ENCODE data around the gene SPACA1.
"Not testable (repeated sequence)": the region's sequence is repeated elsewhere in the genome, so short reads cannot be mapped to it uniquely, and the experiment has no call there.

The SPACA1 gene, protein sequence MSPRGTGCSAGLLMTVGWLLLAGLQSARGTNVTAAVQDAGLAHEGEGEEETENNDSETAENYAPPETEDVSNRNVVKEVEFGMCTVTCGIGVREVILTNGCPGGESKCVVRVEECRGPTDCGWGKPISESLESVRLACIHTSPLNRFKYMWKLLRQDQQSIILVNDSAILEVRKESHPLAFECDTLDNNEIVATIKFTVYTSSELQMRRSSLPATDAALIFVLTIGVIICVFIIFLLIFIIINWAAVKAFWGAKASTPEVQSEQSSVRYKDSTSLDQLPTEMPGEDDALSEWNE

DNA sequence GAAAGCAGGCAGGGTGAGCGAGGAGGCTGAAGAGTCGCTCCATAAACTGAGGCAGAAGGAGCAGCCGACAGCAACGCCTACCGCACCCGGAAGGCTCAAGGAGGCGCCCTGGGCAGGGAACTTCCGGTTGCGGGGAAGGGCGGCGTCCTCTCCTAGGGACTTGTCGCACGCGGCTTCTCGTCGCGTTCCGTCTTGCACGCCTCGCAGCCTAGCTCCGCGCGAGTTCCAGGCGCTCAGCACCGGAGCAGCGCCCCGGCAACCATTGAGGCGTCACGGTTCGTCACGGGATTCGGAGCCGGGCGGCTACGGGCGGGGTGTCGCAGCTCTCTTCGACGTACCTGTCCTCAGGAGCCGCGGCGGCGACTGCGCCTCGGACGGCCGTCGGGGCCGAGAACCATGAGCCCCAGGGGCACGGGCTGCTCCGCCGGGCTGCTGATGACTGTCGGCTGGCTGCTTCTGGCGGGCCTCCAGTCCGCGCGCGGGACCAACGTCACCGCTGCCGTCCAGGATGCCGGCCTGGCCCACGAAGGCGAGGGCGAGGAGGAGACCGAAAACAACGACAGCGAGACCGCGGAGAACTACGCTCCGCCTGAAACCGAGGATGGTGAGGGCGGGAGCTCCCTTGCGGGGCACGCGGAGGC lies at the start of gene SPACA1:
Gene SPACA1, plus strand, starts transcription at position 332 of the 641 bp plus-strand sequence. Its CDS starts 65 bp downstream, at position 397.
- no peak within 1 kb of the TSS for H3K4me3 ChIP-seq (ENCODE audit: low read depth, low read length)
- no peak within 1 kb of the TSS for H3K9ac ChIP-seq (ENCODE audit: low read depth, low read length)
- H3K9me3 ChIP-seq (ENCODE audit: control insufficient read depth, insufficient read depth, low read length): no peaks in the 10 kb centered on the region
- peaks cover 9% of the 10 kb centered on the region for H3K4me1 ChIP-seq (ENCODE audit: control insufficient read depth, insufficient read depth, low read length)
- no peak within 1 kb of the TSS for H3K27ac ChIP-seq (ENCODE audit: low read depth, low read length)
- H3K27me3 ChIP-seq (ENCODE audit: control insufficient read depth, insufficient read depth, low read length): no peaks in the 10 kb centered on the region
- no peaks in the 10 kb centered on the region for H3K36me3 ChIP-seq (ENCODE audit: control insufficient read depth, insufficient read depth, low read length)

DNA sequence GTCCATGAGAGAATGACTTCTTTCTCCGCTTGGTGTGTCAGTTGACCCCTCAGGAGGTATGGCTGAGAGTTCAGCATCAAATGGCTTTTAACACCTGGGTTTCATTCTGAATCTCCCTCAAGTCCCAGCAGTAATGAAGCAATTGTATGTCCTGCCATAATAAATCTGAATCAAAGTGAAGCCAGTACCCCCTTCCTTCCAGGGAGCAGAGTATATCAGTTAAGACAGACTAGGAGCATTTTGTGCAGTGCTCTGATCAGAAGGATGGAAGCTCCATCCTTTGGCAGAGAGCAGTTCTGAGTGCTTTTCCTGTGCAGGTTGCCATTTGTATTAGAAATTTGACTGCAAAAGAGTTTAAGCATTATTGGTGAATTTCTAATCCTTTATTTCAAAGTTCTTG lies 46.9 kb upstream of the SPACA1 start:
- no peak overlapping the region for H3K9ac ChIP-seq (ENCODE audit: low read depth, low read length)
- no peaks in the 10 kb centered on the region for H3K4me1 ChIP-seq (ENCODE audit: control insufficient read depth, insufficient read depth, low read length)
- no peaks in the 10 kb centered on the region for H3K9me3 ChIP-seq (ENCODE audit: control insufficient read depth, insufficient read depth, low read length)
- no peaks in the 10 kb centered on the region for H3K27me3 ChIP-seq (ENCODE audit: control insufficient read depth, insufficient read depth, low read length)
- H3K36me3 ChIP-seq (ENCODE audit: control insufficient read depth, insufficient read depth, low read length): no peaks in the 10 kb centered on the region
- no peak overlapping the region for H3K27ac ChIP-seq (ENCODE audit: low read depth, low read length)
- H3K4me3 ChIP-seq (ENCODE audit: low read depth, low read length): no peak overlapping the region

DNA sequence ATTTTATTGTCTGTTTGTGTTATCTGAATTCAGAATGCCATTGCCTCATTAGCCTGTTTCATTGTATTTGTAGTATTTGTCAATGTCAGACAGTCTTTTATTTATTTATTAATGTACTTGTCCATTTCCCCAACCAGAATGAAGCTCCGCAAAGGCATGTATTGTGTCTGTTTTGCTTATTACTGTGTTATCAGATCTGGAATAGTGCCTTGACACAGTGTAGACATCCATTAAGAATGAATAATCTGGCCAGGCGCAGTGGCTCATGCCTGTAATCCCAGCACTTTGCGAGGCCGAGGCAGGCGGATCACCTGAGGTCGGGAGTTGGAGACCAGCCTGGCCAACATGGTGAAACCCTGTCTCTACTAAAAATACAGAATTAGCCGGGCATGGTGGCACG lies 46.4 kb upstream of the SPACA1 start:
- not testable (repeated sequence) for H3K36me3 ChIP-seq (ENCODE audit: control insufficient read depth, insufficient read depth, low read length); H3K4me1 ChIP-seq (ENCODE audit: control insufficient read depth, insufficient read depth, low read length); H3K27me3 ChIP-seq (ENCODE audit: control insufficient read depth, insufficient read depth, low read length); H3K9ac ChIP-seq (ENCODE audit: low read depth, low read length); H3K27ac ChIP-seq (ENCODE audit: low read depth, low read length); H3K4me3 ChIP-seq (ENCODE audit: low read depth, low read length); H3K9me3 ChIP-seq (ENCODE audit: control insufficient read depth, insufficient read depth, low read length)

DNA sequence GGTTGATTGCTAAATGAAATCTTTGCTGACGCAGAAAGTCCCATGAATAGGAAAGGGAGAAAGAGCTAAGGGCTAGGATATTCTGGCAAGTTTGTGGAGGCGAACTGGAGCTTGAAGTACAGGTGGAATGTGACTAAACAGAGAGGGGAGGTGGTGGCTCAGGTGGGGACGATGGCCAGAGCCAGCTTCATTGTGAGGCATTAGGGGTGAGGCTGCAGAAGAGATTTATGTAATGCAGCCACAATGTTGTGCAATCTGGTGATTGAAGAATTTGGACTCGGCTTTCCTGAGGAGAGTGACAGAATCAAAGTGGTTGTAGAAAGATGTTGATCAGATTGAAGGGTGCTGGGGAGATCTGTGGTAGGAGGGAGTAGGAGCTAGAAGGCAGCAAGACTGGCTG lies 42.9 kb upstream of the SPACA1 start:
- H3K36me3 ChIP-seq (ENCODE audit: control insufficient read depth, insufficient read depth, low read length): no peaks in the 10 kb centered on the region
- H3K27ac ChIP-seq (ENCODE audit: low read depth, low read length): no peak overlapping the region
- no peak overlapping the region for H3K4me3 ChIP-seq (ENCODE audit: low read depth, low read length)
- H3K9ac ChIP-seq (ENCODE audit: low read depth, low read length): no peak overlapping the region
- no peaks in the 10 kb centered on the region for H3K9me3 ChIP-seq (ENCODE audit: control insufficient read depth, insufficient read depth, low read length)
- H3K4me1 ChIP-seq (ENCODE audit: control insufficient read depth, insufficient read depth, low read length): no peaks in the 10 kb centered on the region
- no peaks in the 10 kb centered on the region for H3K27me3 ChIP-seq (ENCODE audit: control insufficient read depth, insufficient read depth, low read length)

- Histone ChIP-seq H3K9me3 (ENCODE audit: control insufficient read depth, insufficient read depth, low read length) (no peaks in the 10 kb centered on the region), H3K4me3 (ENCODE audit: low read depth, low read length) (no peak overlapping the region), H3K9ac (ENCODE audit: low read depth, low read length) (no peak overlapping the region), H3K36me3 (ENCODE audit: control insufficient read depth, insufficient read depth, low read length) (no peaks in the 10 kb centered on the region), H3K4me1 (ENCODE audit: control insufficient read depth, insufficient read depth, low read length) (no peaks in the 10 kb centered on the region), H3K27ac (ENCODE audit: low read depth, low read length) (no peak overlapping the region), H3K27me3 (ENCODE audit: control insufficient read depth, insufficient read depth, low read length) (no peaks in the 10 kb centered on the region)
Observed at GRCh38 chr6:88006557-88006956, 41.1 kb upstream of the SPACA1 start.

- Histone ChIP-seq H3K36me3 (ENCODE audit: control insufficient read depth, insufficient read depth, low read length) (no peaks in the 10 kb centered on the region), H3K4me3 (ENCODE audit: low read depth, low read length) (no peak overlapping the region), H3K9me3 (ENCODE audit: control insufficient read depth, insufficient read depth, low read length) (no peaks in the 10 kb centered on the region), H3K9ac (ENCODE audit: low read depth, low read length) (no peak overlapping the region), H3K4me1 (ENCODE audit: control insufficient read depth, insufficient read depth, low read length) (no peaks in the 10 kb centered on the region), H3K27ac (ENCODE audit: low read depth, low read length) (no peak overlapping the region), H3K27me3 (ENCODE audit: control insufficient read depth, insufficient read depth, low read length) (no peaks in the 10 kb centered on the region)
Observed at GRCh38 chr6:88008411-88008810, 39.2 kb upstream of the SPACA1 start.

- H3K4me1 ChIP-seq (ENCODE audit: control insufficient read depth, insufficient read depth, low read length): no peaks in the 10 kb centered on the region
- no peaks in the 10 kb centered on the region for H3K9me3 ChIP-seq (ENCODE audit: control insufficient read depth, insufficient read depth, low read length)
- no peaks in the 10 kb centered on the region for H3K36me3 ChIP-seq (ENCODE audit: control insufficient read depth, insufficient read depth, low read length)
- H3K4me3 ChIP-seq (ENCODE audit: low read depth, low read length): no peak overlapping the region
- no peaks in the 10 kb centered on the region for H3K27me3 ChIP-seq (ENCODE audit: control insufficient read depth, insufficient read depth, low read length)
- H3K27ac ChIP-seq (ENCODE audit: low read depth, low read length): no peak overlapping the region
- no peak overlapping the region for H3K9ac ChIP-seq (ENCODE audit: low read depth, low read length)
Observed at GRCh38 chr6:88008831-88009231, 38.8 kb upstream of the SPACA1 start.

DNA sequence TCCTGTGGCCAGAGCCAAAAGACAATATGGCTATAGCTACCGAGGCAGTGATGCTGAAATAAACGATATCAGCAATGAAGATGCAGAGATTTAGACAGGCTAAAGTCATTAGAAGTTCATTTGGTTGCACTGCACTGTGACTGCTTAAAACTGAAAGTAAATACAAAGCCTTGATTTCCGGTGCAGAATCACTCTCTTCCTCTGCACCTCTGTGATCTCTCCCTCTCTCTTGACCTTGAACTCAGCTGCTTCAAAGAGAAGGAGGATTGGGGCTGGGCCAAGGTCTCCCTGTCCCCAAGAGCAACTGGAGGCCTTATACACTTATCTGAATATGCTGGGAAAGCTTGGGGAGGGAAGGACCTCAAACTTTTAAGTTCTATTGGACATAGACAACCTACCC lies 34.6 kb upstream of the SPACA1 start:
- Histone ChIP-seq H3K27ac (ENCODE audit: low read depth, low read length) (no peak overlapping the region), H3K4me1 (ENCODE audit: control insufficient read depth, insufficient read depth, low read length) (no peaks in the 10 kb centered on the region), H3K9me3 (ENCODE audit: control insufficient read depth, insufficient read depth, low read length) (no peaks in the 10 kb centered on the region), H3K27me3 (ENCODE audit: control insufficient read depth, insufficient read depth, low read length) (no peaks in the 10 kb centered on the region), H3K9ac (ENCODE audit: low read depth, low read length) (no peak overlapping the region), H3K4me3 (ENCODE audit: low read depth, low read length) (no peak overlapping the region), H3K36me3 (ENCODE audit: control insufficient read depth, insufficient read depth, low read length) (no peaks in the 10 kb centered on the region)

- H3K4me3 ChIP-seq (ENCODE audit: low read depth, low read length): no peak overlapping the region
- no peak overlapping the region for H3K9ac ChIP-seq (ENCODE audit: low read depth, low read length)
- H3K27me3 ChIP-seq (ENCODE audit: control insufficient read depth, insufficient read depth, low read length): no peaks in the 10 kb centered on the region
- no peak overlapping the region for H3K27ac ChIP-seq (ENCODE audit: low read depth, low read length)
- no peaks in the 10 kb centered on the region for H3K9me3 ChIP-seq (ENCODE audit: control insufficient read depth, insufficient read depth, low read length)
- no peaks in the 10 kb centered on the region for H3K4me1 ChIP-seq (ENCODE audit: control insufficient read depth, insufficient read depth, low read length)
- H3K36me3 ChIP-seq (ENCODE audit: control insufficient read depth, insufficient read depth, low read length): no peaks in the 10 kb centered on the region
Observed at GRCh38 chr6:88013554-88013953, 34.1 kb upstream of the SPACA1 start.

GRCh38 chr6:88020439-88020838 lies 27.2 kb upstream of the SPACA1 start:
- Histone ChIP-seq H3K27me3 (ENCODE audit: control insufficient read depth, insufficient read depth, low read length) (no peaks in the 10 kb centered on the region), H3K36me3 (ENCODE audit: control insufficient read depth, insufficient read depth, low read length) (no peaks in the 10 kb centered on the region), H3K9ac (ENCODE audit: low read depth, low read length) (no peak overlapping the region), H3K9me3 (ENCODE audit: control insufficient read depth, insufficient read depth, low read length) (no peaks in the 10 kb centered on the region), H3K4me1 (ENCODE audit: control insufficient read depth, insufficient read depth, low read length) (no peaks in the 10 kb centered on the region), H3K4me3 (ENCODE audit: low read depth, low read length) (no peak overlapping the region), H3K27ac (ENCODE audit: low read depth, low read length) (no peak overlapping the region)

- H3K27ac ChIP-seq (ENCODE audit: low read depth, low read length): no peak overlapping the region
- peaks cover 24% of the 10 kb centered on the region for H3K9me3 ChIP-seq (ENCODE audit: control insufficient read depth, insufficient read depth, low read length)
- H3K9ac ChIP-seq (ENCODE audit: low read depth, low read length): no peak overlapping the region
- no peaks in the 10 kb centered on the region for H3K36me3 ChIP-seq (ENCODE audit: control insufficient read depth, insufficient read depth, low read length)
- H3K4me3 ChIP-seq (ENCODE audit: low read depth, low read length): no peak overlapping the region
- no peaks in the 10 kb centered on the region for H3K4me1 ChIP-seq (ENCODE audit: control insufficient read depth, insufficient read depth, low read length)
- no peaks in the 10 kb centered on the region for H3K27me3 ChIP-seq (ENCODE audit: control insufficient read depth, insufficient read depth, low read length)
Observed at GRCh38 chr6:88024696-88025095, 22.9 kb upstream of the SPACA1 start.
